Activated CD4-positive, alpha-beta T cell treated with anti-CD3 and anti-CD28 coated beads for 36 hours (primary cell): ENCODE data around the gene MMP24. TPM values are rescaled to one million over a fixed set of nuclear protein-coding genes. Genes with fewer than 3 reads are reported as not detected.

Experiments used
- ATAC-seq: fragments of 200-7000 bp; cut with Tn5 transposase; one replicate; pipeline ENCODE4 v1.10.0; 2021; ENCODE audit warnings: mild to moderate bottlenecking, moderate library complexity
- CTCF ChIA-PET: fragments of 350-600 bp; sonication (Branson Sonifier 250); formaldehyde crosslinking; loops from one replicate; lab custom pipeline; 2021; ENCODE audit warnings: antibody characterized with exemption; lab: Charles Lee
- POLR2A ChIA-PET: fragments of 350-600 bp; sonication (Branson Sonifier 250); formaldehyde crosslinking; loops from one replicate; lab custom pipeline; 2021; ENCODE audit warnings: antibody characterized with exemption, inconsistent platforms; lab: Charles Lee
- DNase-seq: peaks from one replicate; pipeline ENCODE4 v3.0.0-alpha.2; 2020
- H3K27ac Mint-ChIP-seq: one replicate; pipeline ENCODE4 v1.8.0; 2021; ENCODE audit warnings: mixed read lengths
- H3K27me3 Mint-ChIP-seq: one replicate; pipeline ENCODE4 v1.8.0; 2021; ENCODE audit warnings: mixed read lengths
- H3K36me3 Mint-ChIP-seq: one replicate; pipeline ENCODE4 v1.8.0; 2021; ENCODE audit warnings: low read depth, mixed read lengths
- H3K4me1 Mint-ChIP-seq: one replicate; pipeline ENCODE4 v1.8.0; 2021; ENCODE audit warnings: mixed read lengths
- H3K4me3 Mint-ChIP-seq: one replicate; pipeline ENCODE4 v1.8.0; 2021; ENCODE audit warnings: mild to moderate bottlenecking, moderate library complexity, mixed read lengths
- H3K9me3 Mint-ChIP-seq: one replicate; pipeline ENCODE4 v1.8.0; 2021; ENCODE audit warnings: low read depth, mixed read lengths
- intact Hi-C, 2 experiments: fragments of 100-400 bp; cut with DNase I in 1 of 2; cut with micrococcal nuclease in 1 of 2; formaldehyde crosslinking; loops; one replicate each; pipeline versions ENCODE4 v1.14.2 to v1.15.1; 2022 to 2024; cut with DNase I, micrococcal nuclease
- total RNA-seq, 2 experiments: library from RNA; stranded (reverse); gene quantifications; one replicate each; pipeline ENCODE4 v1.2.3, GENCODE V29; 2021

The MMP24 gene
- total RNA-seq, 2 experiments from 2014 or later = not detected

DNA sequence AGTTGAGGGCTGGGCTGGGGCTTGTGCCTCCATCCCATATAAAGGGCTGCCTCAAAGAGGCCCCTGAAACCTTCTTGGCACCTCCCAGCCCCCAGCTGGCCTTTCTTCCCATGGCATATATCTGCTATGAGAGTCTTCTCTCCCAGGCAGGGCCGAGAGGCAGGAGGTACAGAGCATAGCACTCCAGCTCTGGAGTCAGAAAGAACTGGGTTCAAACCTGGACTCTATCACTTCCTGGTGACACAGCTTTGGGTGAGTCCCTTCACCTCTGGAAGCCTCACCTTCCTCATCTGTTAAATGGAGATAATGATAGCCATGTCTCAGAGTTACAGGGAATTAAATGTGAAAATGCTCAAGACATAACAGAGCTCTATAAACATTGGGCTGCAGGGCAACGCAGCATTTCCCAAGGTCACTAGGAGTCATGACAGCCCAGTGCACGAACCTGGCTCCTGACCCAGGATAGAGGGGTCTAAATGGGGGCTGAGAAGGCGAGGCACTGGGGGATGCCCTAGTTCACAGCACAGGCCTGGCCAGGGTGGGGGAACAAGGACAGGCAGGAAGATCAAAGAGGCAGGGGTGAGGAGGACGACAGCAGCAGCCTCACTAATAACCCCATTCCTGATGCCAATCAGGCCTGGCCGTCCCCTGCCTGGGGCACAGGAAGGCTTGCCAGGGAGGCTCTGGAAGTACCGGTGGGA, 63.8 kb downstream of the MMP24 start:
- Mint-ChIP-seq H3K4me3 (no peak overlapping the region), H3K9me3 (no peaks in the 10 kb centered on the region), H3K4me1 (peaks cover 7% of the 10 kb centered on the region), H3K36me3 (no peaks in the 10 kb centered on the region), H3K27me3 (no peaks in the 10 kb centered on the region), H3K27ac (no peak overlapping the region)
- no peak for ATAC-seq
- ChIA-PET CTCF (interaction anchor here (0.6 to 1.8 kb wide), 3 partner anchors 13 to 150 kb away, joined by 3 to 7 read pairs (median 6); no protein-coding TSS in a partner anchor), POLR2A (no interaction called here)
- no peak for DNase-seq
- intact Hi-C loops = no loop called here

DNA sequence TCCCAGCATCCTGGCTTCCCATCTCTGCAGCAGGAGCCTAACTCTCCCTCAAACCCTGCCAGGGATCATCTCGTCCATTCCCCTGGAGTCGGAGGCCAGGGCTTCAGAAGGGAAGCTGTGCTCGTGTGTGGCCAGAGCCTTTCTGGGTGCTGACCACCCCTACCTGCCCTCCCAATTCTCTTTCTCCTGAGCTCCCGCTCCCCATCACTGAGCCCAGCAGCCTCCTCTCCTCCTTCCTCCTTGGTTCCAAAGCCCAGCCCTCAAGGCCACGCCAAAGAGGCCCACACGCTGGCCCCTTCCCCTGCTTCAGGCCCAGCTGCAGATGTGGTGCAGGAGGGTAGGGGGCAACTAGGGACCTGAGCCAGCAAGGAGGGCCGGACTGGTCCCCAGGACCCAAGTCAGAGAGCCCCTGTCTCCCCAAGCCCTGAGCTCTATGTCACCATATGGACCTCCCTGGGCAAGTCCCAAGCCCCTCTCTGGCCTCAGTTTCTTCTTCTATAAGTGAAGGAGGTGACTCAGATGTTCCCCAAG, 64.5 kb downstream of the MMP24 start:
- ATAC-seq = no peak
- intact Hi-C loops = no loop called here
- Mint-ChIP-seq H3K27ac (no peak overlapping the region), H3K4me3 (no peak overlapping the region), H3K4me1 (peaks cover 2% of the 10 kb centered on the region), H3K9me3 (no peaks in the 10 kb centered on the region), H3K36me3 (no peaks in the 10 kb centered on the region), H3K27me3 (no peaks in the 10 kb centered on the region)
- DNase-seq = no peak
- ChIA-PET CTCF (interaction anchor here (0.9 to 1.8 kb wide), 3 partner anchors 13 to 148 kb away, joined by 3 to 7 read pairs (median 3); no protein-coding TSS in a partner anchor), POLR2A (interaction anchor here (0.6 kb wide), 1 partner anchor 156 kb away, joined by 3 read pairs; no protein-coding TSS in a partner anchor)

DNA sequence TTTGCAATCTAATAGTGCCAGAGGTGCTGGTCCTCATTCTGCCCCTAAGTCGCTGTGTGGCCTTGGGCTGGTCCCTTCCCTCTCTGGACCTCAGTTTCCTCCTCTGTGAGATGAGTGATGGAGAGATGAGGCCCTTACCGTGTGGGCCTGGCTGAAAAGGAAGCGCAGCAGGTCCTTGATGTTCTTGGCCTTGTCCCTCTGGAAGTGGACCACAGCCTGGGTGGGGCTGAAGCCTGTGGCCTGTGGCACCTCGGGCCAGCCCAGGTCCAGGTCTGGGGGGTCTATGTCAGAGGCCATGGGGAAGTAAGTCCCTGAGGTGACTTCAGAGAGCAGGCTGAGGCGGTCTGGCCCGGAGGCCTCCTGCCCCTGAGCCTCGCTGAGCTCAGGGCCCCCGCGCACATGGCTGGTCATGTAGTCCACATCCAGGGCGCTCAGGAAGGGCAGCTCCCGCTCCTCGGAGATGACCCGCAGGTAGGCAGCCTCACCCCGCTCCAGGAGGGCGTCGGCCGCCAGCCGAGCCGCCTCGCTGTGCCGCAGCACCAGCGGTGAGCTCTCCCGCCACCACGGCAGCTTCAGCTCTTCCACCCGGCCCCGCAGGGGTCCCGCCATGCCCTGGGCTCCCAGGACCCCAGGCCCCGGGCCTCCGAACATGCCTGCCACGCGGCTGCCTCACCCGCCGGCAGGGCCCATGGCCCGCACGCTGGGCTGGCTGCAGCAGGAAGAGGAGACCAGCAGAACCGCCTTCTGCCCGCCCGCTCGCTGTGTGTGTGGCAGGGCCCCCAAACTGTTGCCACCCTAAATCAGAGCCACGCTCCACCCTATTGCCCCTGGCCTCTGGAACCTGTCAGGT, 65.4 kb downstream of the MMP24 start, which contains the start of gene FAM83C:
FAM83C (minus strand) TSS at position 772 of the 850 bp plus-strand sequence; CDS start at position 651, 121 bp downstream.
- ChIA-PET POLR2A (no interaction called here), CTCF (interaction anchor here (0.5 to 0.9 kb wide), 4 partner anchors 10 to 147 kb away, joined by 3 read pairs; no protein-coding TSS in a partner anchor)
- H3K9me3 Mint-ChIP-seq = no peaks in the 10 kb centered on the region
- ATAC-seq (no peak), DNase-seq (no peak)
- H3K36me3 Mint-ChIP-seq = no peaks in the 10 kb centered on the region
- no peak within 1 kb of the TSS for H3K27ac Mint-ChIP-seq
- no peaks in the 10 kb centered on the region for H3K4me1 Mint-ChIP-seq
- intact Hi-C loops = no loop called here
- H3K27me3 Mint-ChIP-seq = no peaks in the 10 kb centered on the region
- H3K4me3 Mint-ChIP-seq = no peak within 1 kb of the TSS

DNA sequence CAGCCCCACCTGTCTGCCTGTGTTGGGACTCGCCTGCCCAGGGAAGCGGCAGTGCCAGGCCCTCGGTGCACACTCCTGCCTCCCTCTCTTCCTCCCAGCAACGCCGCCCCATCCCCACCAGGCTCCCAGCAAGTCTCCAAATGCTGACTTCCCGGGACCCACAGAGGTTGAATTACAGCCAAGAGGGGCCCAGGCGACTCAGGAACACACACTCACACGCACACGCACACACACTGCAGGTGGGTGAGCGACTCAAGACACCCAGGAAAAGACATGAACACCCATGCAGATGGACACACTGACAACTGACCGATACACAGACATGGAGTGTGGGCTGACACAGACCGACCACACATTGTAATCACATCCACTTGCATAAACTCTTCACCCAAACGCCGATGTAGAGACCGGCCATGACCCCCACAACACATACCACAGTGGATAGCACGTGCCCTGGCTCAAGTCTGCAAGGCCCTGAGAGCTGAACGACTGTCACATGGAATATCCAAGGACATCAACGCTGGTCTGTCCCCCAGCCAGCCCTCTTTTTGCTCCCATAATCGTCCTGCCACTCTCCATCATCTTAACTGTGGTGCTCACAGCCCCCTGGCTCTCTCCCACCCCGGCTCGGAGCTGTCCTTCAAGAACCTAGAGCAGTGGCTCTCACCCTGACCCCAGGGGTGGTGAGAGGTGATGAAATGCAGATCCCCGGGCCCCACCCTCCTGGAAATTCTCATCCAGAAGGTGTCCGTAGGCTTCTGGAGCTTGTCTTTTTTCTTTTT, 66.2 kb downstream of the MMP24 start:
- no peak overlapping the region for H3K4me3 Mint-ChIP-seq
- H3K27ac Mint-ChIP-seq = no peak overlapping the region
- H3K4me1 Mint-ChIP-seq = no peaks in the 10 kb centered on the region
- ChIA-PET CTCF (interaction anchor here (0.9 to 1.6 kb wide), 2 partner anchors 11 to 20 kb away, joined by 3 to 11 read pairs; no protein-coding TSS in a partner anchor), POLR2A (no interaction called here)
- no peaks in the 10 kb centered on the region for H3K36me3 Mint-ChIP-seq
- H3K27me3 Mint-ChIP-seq = no peaks in the 10 kb centered on the region
- intact Hi-C loops = no loop called here
- H3K9me3 Mint-ChIP-seq = no peaks in the 10 kb centered on the region
- DNase-seq = no peak
- ATAC-seq = no peak

DNA sequence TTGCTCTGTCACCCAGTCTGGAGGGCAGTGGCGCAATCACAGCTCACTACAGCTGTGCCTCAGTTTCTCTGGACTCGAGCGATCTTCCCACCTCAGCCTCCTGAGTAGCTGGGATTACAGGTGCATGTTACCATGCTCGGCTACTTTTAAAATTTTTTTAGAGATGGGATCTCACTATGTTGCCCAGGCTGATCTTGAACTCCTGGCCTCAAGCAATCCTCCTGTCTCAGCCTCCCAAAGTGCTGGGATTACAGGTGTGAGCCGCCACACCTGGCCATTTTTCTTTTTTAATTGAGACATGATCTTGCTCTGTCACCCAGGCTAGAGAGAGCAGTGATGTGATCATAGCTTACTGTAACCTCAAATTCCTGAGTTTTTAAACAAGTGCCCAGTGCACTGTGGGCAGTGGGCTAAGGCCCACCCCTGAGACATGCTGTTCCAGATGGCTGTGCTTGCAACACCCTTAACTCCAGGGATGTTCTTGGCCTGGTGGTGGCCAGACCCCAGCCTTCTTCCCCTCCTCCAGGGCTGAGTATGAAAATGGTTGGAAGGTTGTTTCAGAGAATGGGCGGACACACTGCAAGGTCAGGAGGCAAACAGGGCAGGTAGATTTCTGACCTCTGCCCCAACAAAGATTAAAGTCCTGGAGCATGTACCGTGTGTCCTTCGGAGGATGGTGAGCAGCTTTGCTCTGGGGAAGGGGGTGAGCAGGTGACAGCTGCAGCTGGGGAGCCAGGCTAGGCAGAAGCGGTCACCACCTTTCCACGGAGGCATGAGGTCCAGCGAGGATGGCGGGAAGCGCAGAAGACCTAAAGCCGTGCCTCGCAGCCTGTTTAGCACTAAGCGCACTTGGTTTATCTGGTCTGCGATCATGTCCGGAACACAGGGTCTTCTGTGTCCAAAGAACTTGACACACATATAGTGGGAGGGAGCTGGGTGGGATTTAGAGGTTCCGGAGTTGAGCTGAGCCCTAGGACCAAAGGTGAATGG, 67.1 kb downstream of the MMP24 start:
- ATAC-seq (no peak), DNase-seq (no peak)
- POLR2A ChIA-PET = no interaction called here
- no peaks in the 10 kb centered on the region for H3K9me3 Mint-ChIP-seq
- intact Hi-C loops = no loop called here
- H3K36me3 Mint-ChIP-seq = no peaks in the 10 kb centered on the region
- H3K27me3 Mint-ChIP-seq = no peaks in the 10 kb centered on the region
- no peaks in the 10 kb centered on the region for H3K4me1 Mint-ChIP-seq
- H3K27ac Mint-ChIP-seq = no peak overlapping the region
- CTCF ChIA-PET = interaction anchor here (1.6 kb wide), 1 partner anchor 10 kb away, joined by 11 read pairs; no protein-coding TSS in a partner anchor
- H3K4me3 Mint-ChIP-seq = no peak overlapping the region

DNA sequence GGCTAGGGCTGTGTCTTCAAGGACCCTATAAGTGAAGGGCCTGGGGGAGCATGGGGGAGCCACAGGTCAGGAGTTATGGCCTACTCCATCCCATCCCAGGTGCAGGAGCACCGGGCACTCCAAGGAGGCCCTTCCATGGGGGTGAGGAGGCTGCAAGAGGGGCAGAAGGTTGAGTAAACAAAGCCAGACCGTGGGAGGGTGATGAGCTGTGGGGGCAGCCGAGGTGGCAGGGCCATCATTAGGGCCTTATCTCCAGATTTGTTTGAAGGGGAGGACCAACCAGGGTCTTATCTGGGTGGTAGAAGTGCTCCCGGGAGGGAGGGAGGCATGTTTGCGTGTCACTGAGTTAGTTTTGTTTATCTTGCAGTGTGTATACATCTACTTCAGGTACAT, 67.8 kb downstream of the MMP24 start:
- DNase-seq (no peak), ATAC-seq (no peak)
- Mint-ChIP-seq H3K27ac (no peak overlapping the region), H3K36me3 (no peaks in the 10 kb centered on the region), H3K9me3 (no peaks in the 10 kb centered on the region), H3K27me3 (no peaks in the 10 kb centered on the region), H3K4me3 (no peak overlapping the region), H3K4me1 (no peaks in the 10 kb centered on the region)
- ChIA-PET POLR2A (interaction anchor here (0.7 kb wide), 1 partner anchor 60 kb away, joined by 4 read pairs; no protein-coding TSS in a partner anchor), CTCF (interaction anchor here (1.6 kb wide), 1 partner anchor 10 kb away, joined by 11 read pairs; no protein-coding TSS in a partner anchor)
- intact Hi-C loops = no loop called here

DNA sequence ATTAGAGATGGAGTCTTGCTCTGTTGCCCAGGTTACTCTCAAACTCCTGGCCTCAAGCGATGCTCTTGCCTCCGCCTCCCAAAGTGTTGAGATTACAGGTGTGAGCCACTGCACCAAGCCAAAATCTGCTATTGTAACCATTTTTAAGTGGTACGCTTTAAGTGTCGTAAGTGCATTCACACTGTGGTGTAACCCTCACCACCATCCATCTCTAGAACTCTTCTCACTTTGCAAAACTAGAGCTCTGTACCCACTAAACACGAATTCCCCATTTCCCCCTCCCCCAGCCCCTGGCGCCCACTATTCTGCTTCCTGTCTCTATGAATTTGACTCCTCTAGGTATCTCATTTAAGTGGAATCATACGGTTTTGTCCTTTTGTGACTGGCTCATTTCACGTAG, 68.6 kb downstream of the MMP24 start:
- Mint-ChIP-seq H3K36me3 (no peaks in the 10 kb centered on the region), H3K27me3 (no peaks in the 10 kb centered on the region), H3K27ac (no peak overlapping the region), H3K4me1 (no peaks in the 10 kb centered on the region), H3K9me3 (no peaks in the 10 kb centered on the region), H3K4me3 (no peak overlapping the region)
- intact Hi-C loops = no loop called here
- no peak for DNase-seq
- CTCF ChIA-PET = interaction anchor here (0.7 kb wide), 1 partner anchor 12 kb away, joined by 3 read pairs; no protein-coding TSS in a partner anchor
- POLR2A ChIA-PET = interaction anchor here (0.7 kb wide), 1 partner anchor 59 kb away, joined by 4 read pairs; no protein-coding TSS in a partner anchor
- no peak for ATAC-seq

DNA sequence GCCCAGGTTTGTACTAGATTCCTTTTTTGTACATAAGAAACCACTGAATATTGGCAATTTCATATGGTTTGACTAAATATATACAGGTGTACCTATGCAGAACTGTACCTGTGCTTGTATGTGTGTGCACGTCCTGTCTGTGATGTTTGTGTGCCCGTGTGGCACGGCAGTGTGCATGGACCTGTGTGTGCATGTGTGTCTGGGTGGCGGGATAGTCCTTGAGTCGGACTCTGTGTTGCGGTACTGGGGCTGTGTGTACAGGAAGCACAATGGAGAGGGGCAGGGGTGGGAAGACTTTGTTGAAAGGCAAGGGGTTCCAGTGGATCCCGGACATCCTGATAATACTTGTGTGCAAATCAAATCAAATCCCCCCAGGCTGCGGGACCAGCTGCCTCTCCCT, 69.2 kb downstream of the MMP24 start:
- POLR2A ChIA-PET = no interaction called here
- Mint-ChIP-seq H3K27ac (no peak overlapping the region), H3K36me3 (no peaks in the 10 kb centered on the region), H3K4me1 (no peaks in the 10 kb centered on the region), H3K4me3 (no peak overlapping the region), H3K27me3 (no peaks in the 10 kb centered on the region), H3K9me3 (no peaks in the 10 kb centered on the region)
- no peak for ATAC-seq
- no peak for DNase-seq
- intact Hi-C loops = no loop called here
- CTCF ChIA-PET = no interaction called here

DNA sequence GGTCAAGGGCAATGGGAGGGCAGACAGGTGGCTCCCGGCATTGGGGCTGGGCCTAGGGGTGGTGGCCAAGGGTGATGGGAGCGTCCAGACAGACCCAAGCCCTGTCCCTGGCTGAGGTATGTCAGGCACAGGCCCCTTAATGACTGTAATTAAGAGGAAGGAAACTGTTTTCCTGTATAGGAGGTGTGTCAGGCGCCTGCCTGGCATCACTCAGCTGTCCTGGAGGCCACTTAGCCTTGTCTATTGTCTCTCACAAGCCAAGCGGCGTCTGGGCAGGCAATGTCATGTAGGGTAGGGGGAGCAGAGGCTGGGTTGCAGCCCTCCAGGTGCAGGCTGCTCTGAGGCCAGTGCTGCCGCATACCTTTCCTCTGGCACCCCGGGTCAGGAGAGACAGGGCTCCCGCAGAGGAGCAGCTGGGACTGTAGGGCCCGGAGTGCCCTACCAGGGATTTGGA, 69.6 kb downstream of the MMP24 start:
- Mint-ChIP-seq H3K9me3 (no peaks in the 10 kb centered on the region), H3K27ac (no peak overlapping the region), H3K4me1 (no peaks in the 10 kb centered on the region), H3K27me3 (no peaks in the 10 kb centered on the region), H3K4me3 (no peak overlapping the region), H3K36me3 (no peaks in the 10 kb centered on the region)
- ATAC-seq = no peak
- intact Hi-C loops = no loop called here
- ChIA-PET CTCF (no interaction called here), POLR2A (no interaction called here)
- DNase-seq = no peak

DNA sequence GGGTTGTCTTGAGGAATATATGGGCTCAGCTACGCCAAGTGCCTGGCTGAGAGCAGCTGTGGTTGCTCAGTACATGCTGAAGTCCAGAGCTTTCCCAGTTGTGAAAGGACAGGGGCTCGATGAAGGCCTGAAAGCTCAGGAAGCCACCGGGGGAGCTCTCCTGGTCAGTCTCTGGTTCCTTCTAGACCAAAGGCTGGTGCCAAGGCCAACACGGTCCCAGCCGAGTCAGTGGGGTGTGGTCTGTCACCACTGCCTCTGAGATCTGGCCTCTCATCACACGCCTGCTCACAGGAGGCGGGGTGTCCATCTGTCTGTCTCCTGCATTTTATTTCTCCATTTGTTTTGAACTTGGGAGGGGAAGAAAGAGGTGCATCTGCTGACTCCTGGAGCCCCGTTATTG, 70.7 kb downstream of the MMP24 start:
- DNase-seq (no peak), ATAC-seq (no peak)
- ChIA-PET CTCF (no interaction called here), POLR2A (interaction anchor here (0.6 kb wide), 1 partner anchor 46 kb away, joined by 3 read pairs; no protein-coding TSS in a partner anchor)
- Mint-ChIP-seq H3K4me3 (no peak overlapping the region), H3K27ac (no peak overlapping the region), H3K4me1 (no peaks in the 10 kb centered on the region), H3K27me3 (no peaks in the 10 kb centered on the region), H3K9me3 (no peaks in the 10 kb centered on the region), H3K36me3 (no peaks in the 10 kb centered on the region)
- intact Hi-C loops = no loop called here
